Thyroid gland (tissue), 4 donors: ENCODE results near the gene PSMD14.

Experiments used
- CTCF ChIP-seq, 6 experiments: fragments of 200-600 bp in 3 of 6; fragments of 450-650 bp in 3 of 6; sonication (generic) in 3 of 6; IDR thresholded peaks; one replicate each; pipeline ENCODE4 v1.5.1; 2016 to 2019; ENCODE audit warnings: antibody characterized with exemption in 6 of 6, mild to moderate bottlenecking in 2 of 6, inconsistent platforms in 1 of 6, moderate library complexity in 1 of 6
- POLR2A ChIP-seq, 2 donors: fragments of 450-650 bp; IDR thresholded peaks; one replicate each; pipeline ENCODE4 v1.6.1; 2017; ENCODE audit warnings: antibody characterized with exemption in 2 of 2, mild to moderate bottlenecking in 2 of 2, moderate library complexity in 1 of 2

GRCh38 chr2:161400076-161400475 lies 91.9 kb downstream of the PSMD14 start:
- TF ChIP-seq CTCF (IDR thresholded peaks at IDR 0.05) (no peak), POLR2A (IDR thresholded peaks at IDR 0.05) (no peak)
